Measurements from ENCODE around the gene STX2. TPM values are rescaled to one million over a fixed set of nuclear protein-coding genes. Genes with fewer than 3 reads are reported as not detected.
"Not testable (repeated sequence)": the region's sequence is repeated elsewhere in the genome, so short reads cannot be mapped to it uniquely, and the experiment has no call there.

STX2 gene
- total and polyA plus RNA-seq, 2 experiments from 2014 or later: 12.4 to 23.1 TPM

DNA sequence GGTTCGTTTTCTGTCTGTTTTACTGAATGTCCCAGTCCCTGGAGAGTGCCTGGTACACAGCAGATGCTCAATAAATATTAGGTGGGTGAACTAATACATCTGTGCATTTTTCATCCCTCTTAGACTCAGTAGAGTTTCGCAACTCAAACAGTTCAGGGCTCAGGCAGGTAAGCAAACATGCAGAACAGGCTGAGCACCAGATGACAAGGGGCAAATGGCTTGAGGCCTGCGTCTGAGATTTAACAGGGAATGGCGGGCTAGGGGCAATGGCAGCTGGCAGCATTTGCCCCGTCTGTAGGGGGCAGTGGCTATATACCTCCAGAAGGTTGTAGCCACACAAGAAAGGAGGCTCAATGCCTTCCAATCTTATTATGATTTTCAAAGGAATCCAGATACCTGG, 24.2 kb upstream of the STX2 start:
- H4K20me1 ChIP-seq (ENCODE audit: insufficient read depth, poor library complexity, severe bottlenecking): no peaks in the 10 kb centered on the region
- no peak for TF ChIP-seq EZH2 (IDR thresholded peaks at IDR 0.05; ENCODE audit: borderline replicate concordance)
- no peak for TF ChIP-seq EZH2phosphoT487 (IDR thresholded peaks at IDR 0.05; ENCODE audit: low read depth, severe bottlenecking, unreplicated experiment)
- TF ChIP-seq, protein P1, sequence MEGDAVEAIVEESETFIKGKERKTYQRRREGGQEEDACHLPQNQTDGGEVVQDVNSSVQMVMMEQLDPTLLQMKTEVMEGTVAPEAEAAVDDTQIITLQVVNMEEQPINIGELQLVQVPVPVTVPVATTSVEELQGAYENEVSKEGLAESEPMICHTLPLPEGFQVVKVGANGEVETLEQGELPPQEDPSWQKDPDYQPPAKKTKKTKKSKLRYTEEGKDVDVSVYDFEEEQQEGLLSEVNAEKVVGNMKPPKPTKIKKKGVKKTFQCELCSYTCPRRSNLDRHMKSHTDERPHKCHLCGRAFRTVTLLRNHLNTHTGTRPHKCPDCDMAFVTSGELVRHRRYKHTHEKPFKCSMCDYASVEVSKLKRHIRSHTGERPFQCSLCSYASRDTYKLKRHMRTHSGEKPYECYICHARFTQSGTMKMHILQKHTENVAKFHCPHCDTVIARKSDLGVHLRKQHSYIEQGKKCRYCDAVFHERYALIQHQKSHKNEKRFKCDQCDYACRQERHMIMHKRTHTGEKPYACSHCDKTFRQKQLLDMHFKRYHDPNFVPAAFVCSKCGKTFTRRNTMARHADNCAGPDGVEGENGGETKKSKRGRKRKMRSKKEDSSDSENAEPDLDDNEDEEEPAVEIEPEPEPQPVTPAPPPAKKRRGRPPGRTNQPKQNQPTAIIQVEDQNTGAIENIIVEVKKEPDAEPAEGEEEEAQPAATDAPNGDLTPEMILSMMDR (IDR thresholded peaks at IDR 0.05; ENCODE audit: poor library complexity): no peak
- no peaks in the 10 kb centered on the region for H3K4me1 ChIP-seq (ENCODE audit: insufficient read depth)
- no peak overlapping the region for H3K27ac ChIP-seq
- no peaks in the 10 kb centered on the region for H3K9me3 ChIP-seq (ENCODE audit: low read depth)
- H3K27me3 ChIP-seq: no peaks in the 10 kb centered on the region
- H2AFZ ChIP-seq: no peak overlapping the region
- H3K79me2 ChIP-seq: no peaks in the 10 kb centered on the region
- no peak overlapping the region for H3K4me2 ChIP-seq
- WGBS (ENCODE audit: low lambda C conversion rate, missing lambda C conversion rate): 68% methylated on average over 5 of the region's 5 CpGs
- H3K4me3 ChIP-seq: no peak overlapping the region
- no peak for DNase-seq (ENCODE audit: low spot score)
- no peaks in the 10 kb centered on the region for H3K9me2 ChIP-seq (replicated peaks; ENCODE audit: insufficient read depth)
- H3K36me3 ChIP-seq (replicated peaks; ENCODE audit: insufficient read depth, low read depth): no peaks in the 10 kb centered on the region

DNA sequence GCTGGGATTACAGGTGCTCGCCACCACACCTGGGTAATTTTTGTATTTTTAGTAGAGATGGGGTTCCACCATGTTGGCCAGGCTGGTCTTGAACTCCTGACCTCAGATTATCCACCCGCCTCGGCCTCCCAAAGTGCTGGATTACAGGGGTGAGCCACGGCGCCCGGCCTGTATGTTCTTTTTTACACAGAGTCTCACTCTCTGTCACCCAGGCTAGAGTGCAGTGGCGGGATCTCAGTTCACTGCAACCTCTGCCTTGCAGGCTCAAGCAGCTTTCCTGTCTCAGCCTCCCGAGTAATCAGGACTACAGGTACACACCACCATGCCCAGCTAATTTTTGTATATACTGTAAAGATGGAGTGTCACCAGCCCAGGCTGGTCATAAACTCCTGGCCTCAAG, 23.7 kb upstream of the STX2 start:
- H3K9me3 ChIP-seq (ENCODE audit: low read depth); H3K27ac ChIP-seq; H3K9me2 ChIP-seq (replicated peaks; ENCODE audit: insufficient read depth); DNase-seq (ENCODE audit: low spot score); H4K20me1 ChIP-seq (ENCODE audit: insufficient read depth, poor library complexity, severe bottlenecking); H3K36me3 ChIP-seq (replicated peaks; ENCODE audit: insufficient read depth, low read depth); H3K4me2 ChIP-seq; H3K4me1 ChIP-seq (ENCODE audit: insufficient read depth); H2AFZ ChIP-seq; H3K79me2 ChIP-seq; H3K27me3 ChIP-seq; H3K4me3 ChIP-seq: not testable (repeated sequence)
- WGBS (ENCODE audit: low lambda C conversion rate, missing lambda C conversion rate): 97% methylated on average over 8 of the region's 8 CpGs

DNA sequence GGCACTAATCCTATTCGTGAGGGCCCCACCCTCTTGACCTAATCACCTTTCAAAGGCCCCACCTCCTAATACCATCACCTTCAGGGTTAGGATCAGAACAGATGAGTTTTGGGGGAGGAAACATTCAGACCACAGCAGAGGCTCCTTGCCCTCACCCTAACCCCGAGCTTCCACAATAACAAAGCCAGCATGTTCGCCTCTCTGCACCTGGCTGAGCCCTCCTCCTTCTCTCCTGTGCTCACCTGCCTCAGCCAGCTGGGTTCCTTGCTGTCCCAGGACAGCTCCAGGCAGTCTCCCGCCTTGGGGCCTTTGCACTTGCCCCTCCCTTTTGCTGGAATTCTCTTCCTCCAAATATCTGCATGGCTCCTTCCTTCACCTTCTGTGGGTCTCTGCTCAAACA, 23.1 kb upstream of the STX2 start:
- no peak overlapping the region for H3K27ac ChIP-seq
- no peak for TF ChIP-seq EZH2phosphoT487 (IDR thresholded peaks at IDR 0.05; ENCODE audit: low read depth, severe bottlenecking, unreplicated experiment)
- TF ChIP-seq, protein P1 (IDR thresholded peaks at IDR 0.05; ENCODE audit: poor library complexity): no peak
- TF ChIP-seq EZH2 (IDR thresholded peaks at IDR 0.05; ENCODE audit: borderline replicate concordance): no peak
- no peaks in the 10 kb centered on the region for H3K9me2 ChIP-seq (replicated peaks; ENCODE audit: insufficient read depth)
- no peak overlapping the region for H3K4me3 ChIP-seq
- no peaks in the 10 kb centered on the region for H3K27me3 ChIP-seq
- no peaks in the 10 kb centered on the region for H3K36me3 ChIP-seq (replicated peaks; ENCODE audit: insufficient read depth, low read depth)
- no peaks in the 10 kb centered on the region for H3K4me1 ChIP-seq (ENCODE audit: insufficient read depth)
- no peak overlapping the region for H2AFZ ChIP-seq
- H3K79me2 ChIP-seq: no peaks in the 10 kb centered on the region
- no peak for DNase-seq (ENCODE audit: low spot score)
- no peak overlapping the region for H3K4me2 ChIP-seq
- WGBS (ENCODE audit: low lambda C conversion rate, missing lambda C conversion rate): 81% methylated on average over 4 of the region's 4 CpGs
- no peaks in the 10 kb centered on the region for H4K20me1 ChIP-seq (ENCODE audit: insufficient read depth, poor library complexity, severe bottlenecking)
- H3K9me3 ChIP-seq (ENCODE audit: low read depth): no peaks in the 10 kb centered on the region

DNA sequence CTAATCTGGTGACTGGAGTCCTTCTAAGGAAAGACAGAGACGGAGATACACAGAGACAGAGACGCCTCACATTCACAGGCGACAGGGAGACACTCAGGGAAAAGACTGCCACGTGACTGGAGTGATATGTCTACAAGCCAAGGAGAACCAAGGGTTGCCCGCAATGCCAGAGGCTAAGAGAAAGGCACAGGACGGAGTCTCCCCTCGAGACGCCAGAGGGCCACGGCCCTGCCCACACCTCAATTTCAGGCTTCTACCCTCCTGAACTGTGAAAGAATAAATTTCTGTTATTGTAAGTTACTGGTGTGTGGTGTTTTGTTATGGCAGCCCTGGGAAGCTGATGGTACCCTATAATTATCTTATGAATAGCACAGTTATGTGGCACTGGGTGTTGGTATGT, 21.3 kb upstream of the STX2 start:
- Histone ChIP-seq H3K9me3 (ENCODE audit: low read depth) (no peaks in the 10 kb centered on the region), H2AFZ (no peak overlapping the region), H3K27me3 (no peaks in the 10 kb centered on the region), H4K20me1 (ENCODE audit: insufficient read depth, poor library complexity, severe bottlenecking) (no peaks in the 10 kb centered on the region), H3K79me2 (no peaks in the 10 kb centered on the region), H3K4me3 (no peak overlapping the region), H3K9me2 (replicated peaks; ENCODE audit: insufficient read depth) (no peaks in the 10 kb centered on the region), H3K4me1 (ENCODE audit: insufficient read depth) (no peaks in the 10 kb centered on the region), H3K36me3 (replicated peaks; ENCODE audit: insufficient read depth, low read depth) (no peaks in the 10 kb centered on the region), H3K4me2 (no peak overlapping the region), H3K27ac (no peak overlapping the region)
- DNase-seq (ENCODE audit: low spot score): no peak
- 97% methylated on average over 9 of the region's 9 CpGs for WGBS (ENCODE audit: low lambda C conversion rate, missing lambda C conversion rate)
- TF ChIP-seq, protein P1 (IDR thresholded peaks at IDR 0.05; ENCODE audit: poor library complexity): no peak
- TF ChIP-seq EZH2 (IDR thresholded peaks at IDR 0.05; ENCODE audit: borderline replicate concordance) (no peak), EZH2phosphoT487 (IDR thresholded peaks at IDR 0.05; ENCODE audit: low read depth, severe bottlenecking, unreplicated experiment) (no peak)

Data from hepatocyte (in vitro differentiated cells).